Measurements from ENCODE around the gene GZMM. TPM values are rescaled to one million over a fixed set of nuclear protein-coding genes. Genes with fewer than 3 reads are reported as not detected.

GZMM gene
- total and polyA plus RNA-seq, 2 of the 13 experiments (the other 11 are each of a cell fraction or from before 2014, with no cell fraction given) = 0.07 TPM; not detected in 1

DNA sequence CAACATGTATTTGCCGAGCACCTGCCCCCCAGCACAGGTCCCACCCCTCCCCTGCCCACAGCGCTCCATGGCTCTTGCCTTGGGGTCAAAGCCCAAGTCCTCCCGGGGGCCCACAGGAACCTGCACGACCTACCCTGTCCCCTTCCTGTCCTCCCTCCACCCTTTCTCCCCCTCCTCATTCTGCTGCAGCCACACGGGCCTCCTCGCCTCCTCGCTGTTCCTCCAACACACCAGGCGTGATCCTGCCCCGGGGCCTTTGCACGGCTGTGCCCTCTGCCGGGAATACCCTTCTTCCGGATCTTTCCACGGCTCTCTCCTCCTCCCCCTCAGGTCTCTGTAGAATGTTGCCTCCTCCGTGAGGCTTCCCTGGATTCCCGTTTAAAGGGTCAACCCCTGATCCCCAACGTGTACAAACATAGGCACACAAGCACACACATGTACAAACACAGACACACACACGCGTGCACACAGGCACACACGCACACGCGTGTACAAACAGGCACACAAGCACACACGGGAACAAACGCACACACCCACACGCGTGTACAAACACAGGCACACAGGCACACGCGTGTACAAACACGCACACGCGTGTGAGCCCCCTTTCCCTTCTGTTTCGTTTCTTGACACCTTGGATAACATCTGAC lies 44.8 kb upstream of the GZMM start (continued):
- TF ChIP-seq, protein P1, sequence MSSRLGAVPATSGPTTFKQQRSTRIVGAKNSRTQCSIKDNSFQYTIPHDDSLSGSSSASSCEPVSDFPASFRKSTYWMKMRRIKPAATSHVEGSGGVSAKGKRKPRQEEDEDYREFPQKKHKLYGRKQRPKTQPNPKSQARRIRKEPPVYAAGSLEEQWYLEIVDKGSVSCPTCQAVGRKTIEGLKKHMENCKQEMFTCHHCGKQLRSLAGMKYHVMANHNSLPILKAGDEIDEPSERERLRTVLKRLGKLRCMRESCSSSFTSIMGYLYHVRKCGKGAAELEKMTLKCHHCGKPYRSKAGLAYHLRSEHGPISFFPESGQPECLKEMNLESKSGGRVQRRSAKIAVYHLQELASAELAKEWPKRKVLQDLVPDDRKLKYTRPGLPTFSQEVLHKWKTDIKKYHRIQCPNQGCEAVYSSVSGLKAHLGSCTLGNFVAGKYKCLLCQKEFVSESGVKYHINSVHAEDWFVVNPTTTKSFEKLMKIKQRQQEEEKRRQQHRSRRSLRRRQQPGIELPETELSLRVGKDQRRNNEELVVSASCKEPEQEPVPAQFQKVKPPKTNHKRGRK (CRISPR knock-in tag; IDR thresholded peaks at IDR 0.05) = no peak
- no peak for TF ChIP-seq AGO2 (optimal IDR thresholded peaks at IDR 0.05; ENCODE audit: low read depth, low read length)
- peak; percentile 80; the same call in 1 of the 2 replicates for TF ChIP-seq ZMYM2 (CRISPR knock-in tag; IDR thresholded peaks at IDR 0.05)
- TF ChIP-seq RARA (CRISPR knock-in tag; IDR thresholded peaks at IDR 0.05) = 0 out of 2 replicates have a peak, but pooled peaks have one; percentile 6
- TF ChIP-seq, protein P2, sequence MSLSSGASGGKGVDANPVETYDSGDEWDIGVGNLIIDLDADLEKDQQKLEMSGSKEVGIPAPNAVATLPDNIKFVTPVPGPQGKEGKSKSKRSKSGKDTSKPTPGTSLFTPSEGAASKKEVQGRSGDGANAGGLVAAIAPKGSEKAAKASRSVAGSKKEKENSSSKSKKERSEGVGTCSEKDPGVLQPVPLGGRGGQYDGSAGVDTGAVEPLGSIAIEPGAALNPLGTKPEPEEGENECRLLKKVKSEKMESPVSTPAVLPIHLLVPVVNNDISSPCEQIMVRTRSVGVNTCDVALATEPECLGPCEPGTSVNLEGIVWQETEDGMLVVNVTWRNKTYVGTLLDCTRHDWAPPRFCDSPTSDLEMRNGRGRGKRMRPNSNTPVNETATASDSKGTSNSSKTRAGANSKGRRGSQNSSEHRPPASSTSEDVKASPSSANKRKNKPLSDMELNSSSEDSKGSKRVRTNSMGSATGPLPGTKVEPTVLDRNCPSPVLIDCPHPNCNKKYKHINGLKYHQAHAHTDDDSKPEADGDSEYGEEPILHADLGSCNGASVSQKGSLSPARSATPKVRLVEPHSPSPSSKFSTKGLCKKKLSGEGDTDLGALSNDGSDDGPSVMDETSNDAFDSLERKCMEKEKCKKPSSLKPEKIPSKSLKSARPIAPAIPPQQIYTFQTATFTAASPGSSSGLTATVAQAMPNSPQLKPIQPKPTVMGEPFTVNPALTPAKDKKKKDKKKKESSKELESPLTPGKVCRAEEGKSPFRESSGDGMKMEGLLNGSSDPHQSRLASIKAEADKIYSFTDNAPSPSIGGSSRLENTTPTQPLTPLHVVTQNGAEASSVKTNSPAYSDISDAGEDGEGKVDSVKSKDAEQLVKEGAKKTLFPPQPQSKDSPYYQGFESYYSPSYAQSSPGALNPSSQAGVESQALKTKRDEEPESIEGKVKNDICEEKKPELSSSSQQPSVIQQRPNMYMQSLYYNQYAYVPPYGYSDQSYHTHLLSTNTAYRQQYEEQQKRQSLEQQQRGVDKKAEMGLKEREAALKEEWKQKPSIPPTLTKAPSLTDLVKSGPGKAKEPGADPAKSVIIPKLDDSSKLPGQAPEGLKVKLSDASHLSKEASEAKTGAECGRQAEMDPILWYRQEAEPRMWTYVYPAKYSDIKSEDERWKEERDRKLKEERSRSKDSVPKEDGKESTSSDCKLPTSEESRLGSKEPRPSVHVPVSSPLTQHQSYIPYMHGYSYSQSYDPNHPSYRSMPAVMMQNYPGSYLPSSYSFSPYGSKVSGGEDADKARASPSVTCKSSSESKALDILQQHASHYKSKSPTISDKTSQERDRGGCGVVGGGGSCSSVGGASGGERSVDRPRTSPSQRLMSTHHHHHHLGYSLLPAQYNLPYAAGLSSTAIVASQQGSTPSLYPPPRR (CRISPR knock-in tag; IDR thresholded peaks at IDR 0.05; ENCODE audit: borderline replicate concordance) = no peak
- TF ChIP-seq HNF4A (CRISPR knock-in tag; IDR thresholded peaks at IDR 0.05) = 0 out of 2 replicates have a peak, but pooled peaks have one; percentile 33
- peak; percentile 74; the same call in 1 of the 2 replicates for TF ChIP-seq ZNF770 (CRISPR knock-in tag; IDR thresholded peaks at IDR 0.05)
- no peak for TF ChIP-seq TOE1 (CRISPR knock-in tag; IDR thresholded peaks at IDR 0.05)
- TF ChIP-seq ZNF34 (CRISPR knock-in tag; IDR thresholded peaks at IDR 0.05; ENCODE audit: borderline replicate concordance) = no peak
- TF ChIP-seq CHD4 (IDR thresholded peaks at IDR 0.05; ENCODE audit: borderline replicate concordance, low read length) = peak; percentile 53; the same call in 1 of the 2 replicates
- TF ChIP-seq MAZ (IDR thresholded peaks at IDR 0.05; ENCODE audit: borderline replicate concordance, low read depth, low read length) = no peak
- peak; percentile 32; the same call in 1 of the 2 replicates for TF ChIP-seq MAZ (CRISPR knock-in tag; IDR thresholded peaks at IDR 0.05; ENCODE audit: low read depth)
- TF ChIP-seq ZMYM3 (CRISPR knock-in tag; IDR thresholded peaks at IDR 0.05) = peak; percentile 100
- TF ChIP-seq ZNF33B (CRISPR knock-in tag; IDR thresholded peaks at IDR 0.05) = no peak
- TF ChIP-seq, protein P3, sequence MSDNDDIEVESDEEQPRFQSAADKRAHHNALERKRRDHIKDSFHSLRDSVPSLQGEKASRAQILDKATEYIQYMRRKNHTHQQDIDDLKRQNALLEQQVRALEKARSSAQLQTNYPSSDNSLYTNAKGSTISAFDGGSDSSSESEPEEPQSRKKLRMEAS (IDR thresholded peaks at IDR 0.05) = peak; percentile 53; the same call in 1 of the 2 replicates
- no peak for TF ChIP-seq ETV6 (CRISPR knock-in tag; conservative IDR thresholded peaks at IDR 0.05)
- no peak for TF ChIP-seq ZNF292 (CRISPR knock-in tag; IDR thresholded peaks at IDR 0.05; ENCODE audit: borderline replicate concordance, low read depth)
- TF ChIP-seq ATM (IDR thresholded peaks at IDR 0.05; ENCODE audit: borderline replicate concordance) = no peak
- TF ChIP-seq, protein P4, sequence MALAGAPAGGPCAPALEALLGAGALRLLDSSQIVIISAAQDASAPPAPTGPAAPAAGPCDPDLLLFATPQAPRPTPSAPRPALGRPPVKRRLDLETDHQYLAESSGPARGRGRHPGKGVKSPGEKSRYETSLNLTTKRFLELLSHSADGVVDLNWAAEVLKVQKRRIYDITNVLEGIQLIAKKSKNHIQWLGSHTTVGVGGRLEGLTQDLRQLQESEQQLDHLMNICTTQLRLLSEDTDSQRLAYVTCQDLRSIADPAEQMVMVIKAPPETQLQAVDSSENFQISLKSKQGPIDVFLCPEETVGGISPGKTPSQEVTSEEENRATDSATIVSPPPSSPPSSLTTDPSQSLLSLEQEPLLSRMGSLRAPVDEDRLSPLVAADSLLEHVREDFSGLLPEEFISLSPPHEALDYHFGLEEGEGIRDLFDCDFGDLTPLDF (CRISPR knock-in tag; IDR thresholded peaks at IDR 0.05) = no peak

All from HepG2 (cell line).